OCI-LY7 (cell line): ENCODE results near the gene SMOC1.

Experiments
- EZH2phosphoT487 ChIP-seq: fragments of 200-600 bp; sonication (generic); IDR thresholded peaks from 2 replicates; pipeline ENCODE4 v1.6.1; 2018; ENCODE audit warnings: low read depth, borderline replicate concordance, mild to moderate bottlenecking, mixed run types, antibody characterized with exemption, low read length, moderate library complexity, mixed read lengths
- TF ChIP-seq, protein P1 (sequence below): fragments of 200-600 bp; sonication (generic); conservative IDR thresholded peaks from 2 replicates; pipeline ENCODE4 v1.5.1; 2014; ENCODE audit warnings: mild to moderate bottlenecking, antibody characterized with exemption, low read length, moderate library complexity, mixed read lengths

DNA sequence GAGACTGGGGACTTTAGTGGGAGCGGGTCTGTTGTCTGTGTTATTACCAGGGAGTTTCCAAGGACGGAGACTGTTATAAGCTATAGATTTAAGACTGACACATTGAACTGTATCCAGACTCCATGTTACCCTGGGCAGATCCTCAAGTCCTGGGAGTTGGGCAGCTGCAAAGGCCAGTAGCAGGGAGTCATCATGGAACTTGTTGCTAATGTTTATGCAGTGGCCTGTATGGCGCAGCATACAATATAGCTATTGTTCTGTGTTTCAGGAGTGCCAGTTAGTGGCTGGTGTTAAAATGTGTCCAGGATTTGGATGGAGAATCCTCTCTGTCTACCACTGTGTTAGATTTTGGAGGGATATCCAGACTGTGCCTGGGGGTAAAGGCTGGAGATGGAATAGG is 31.7 kb downstream of the SMOC1 start:
- TF ChIP-seq, protein P1, sequence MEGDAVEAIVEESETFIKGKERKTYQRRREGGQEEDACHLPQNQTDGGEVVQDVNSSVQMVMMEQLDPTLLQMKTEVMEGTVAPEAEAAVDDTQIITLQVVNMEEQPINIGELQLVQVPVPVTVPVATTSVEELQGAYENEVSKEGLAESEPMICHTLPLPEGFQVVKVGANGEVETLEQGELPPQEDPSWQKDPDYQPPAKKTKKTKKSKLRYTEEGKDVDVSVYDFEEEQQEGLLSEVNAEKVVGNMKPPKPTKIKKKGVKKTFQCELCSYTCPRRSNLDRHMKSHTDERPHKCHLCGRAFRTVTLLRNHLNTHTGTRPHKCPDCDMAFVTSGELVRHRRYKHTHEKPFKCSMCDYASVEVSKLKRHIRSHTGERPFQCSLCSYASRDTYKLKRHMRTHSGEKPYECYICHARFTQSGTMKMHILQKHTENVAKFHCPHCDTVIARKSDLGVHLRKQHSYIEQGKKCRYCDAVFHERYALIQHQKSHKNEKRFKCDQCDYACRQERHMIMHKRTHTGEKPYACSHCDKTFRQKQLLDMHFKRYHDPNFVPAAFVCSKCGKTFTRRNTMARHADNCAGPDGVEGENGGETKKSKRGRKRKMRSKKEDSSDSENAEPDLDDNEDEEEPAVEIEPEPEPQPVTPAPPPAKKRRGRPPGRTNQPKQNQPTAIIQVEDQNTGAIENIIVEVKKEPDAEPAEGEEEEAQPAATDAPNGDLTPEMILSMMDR, result no peak
- TF ChIP-seq EZH2phosphoT487, result no peak
